Bronchial epithelial cell (primary cell): ENCODE results near the gene RORC. TPM values are rescaled to one million over a fixed set of nuclear protein-coding genes. Genes with fewer than 3 reads are reported as not detected.
A peak's percentile ranks its signal among the peaks of the same experiment; 100 is the strongest.
"Not testable (repeated sequence)": the region's sequence is repeated elsewhere in the genome, so short reads cannot be mapped to it uniquely, and the experiment has no call there.

Experiments used
- DNase-seq: peaks from one replicate; pipeline ENCODE4 v3.0.0-alpha.2; 2010; ENCODE audit warnings: low read depth
- FAIRE-seq: peaks from 2 replicates; lab custom pipeline; 2011; peaks lifted over from hg19 to GRCh38; lab: Jason Lieb, UNC
- H3K27me3 ChIP-seq: 2 replicates; pipeline ENCODE4 v1.5.1; 2011; ENCODE audit warnings: low read length; ENCODE audit not compliant: control insufficient read depth, insufficient read depth
- H3K36me3 ChIP-seq: 2 replicates; pipeline ENCODE4 v1.5.1; 2011; ENCODE audit warnings: low read length; ENCODE audit not compliant: control insufficient read depth, insufficient read depth
- H3K4me3 ChIP-seq: 2 replicates; pipeline ENCODE4 v1.5.1; 2011; ENCODE audit warnings: mild to moderate bottlenecking, low read depth, low read length, control low read depth
- CTCF ChIP-seq: IDR thresholded peaks from 2 replicates; pipeline ENCODE4 v1.5.1; 2011; ENCODE audit warnings: mild to moderate bottlenecking, moderate library complexity, low read length, control low read depth, inconsistent platforms; ENCODE audit not compliant: insufficient read depth, severe bottlenecking
- total RNA-seq: library from RNA; depleted of rRNA; stranded (reverse); fragments of >200 nt; gene quantifications from 2 replicates; pipeline ENCODE4 v1.2.1, GENCODE V29; 2014

RORC gene
- total RNA-seq, 1 donor from 2014 or later: 0.26 TPM

DNA sequence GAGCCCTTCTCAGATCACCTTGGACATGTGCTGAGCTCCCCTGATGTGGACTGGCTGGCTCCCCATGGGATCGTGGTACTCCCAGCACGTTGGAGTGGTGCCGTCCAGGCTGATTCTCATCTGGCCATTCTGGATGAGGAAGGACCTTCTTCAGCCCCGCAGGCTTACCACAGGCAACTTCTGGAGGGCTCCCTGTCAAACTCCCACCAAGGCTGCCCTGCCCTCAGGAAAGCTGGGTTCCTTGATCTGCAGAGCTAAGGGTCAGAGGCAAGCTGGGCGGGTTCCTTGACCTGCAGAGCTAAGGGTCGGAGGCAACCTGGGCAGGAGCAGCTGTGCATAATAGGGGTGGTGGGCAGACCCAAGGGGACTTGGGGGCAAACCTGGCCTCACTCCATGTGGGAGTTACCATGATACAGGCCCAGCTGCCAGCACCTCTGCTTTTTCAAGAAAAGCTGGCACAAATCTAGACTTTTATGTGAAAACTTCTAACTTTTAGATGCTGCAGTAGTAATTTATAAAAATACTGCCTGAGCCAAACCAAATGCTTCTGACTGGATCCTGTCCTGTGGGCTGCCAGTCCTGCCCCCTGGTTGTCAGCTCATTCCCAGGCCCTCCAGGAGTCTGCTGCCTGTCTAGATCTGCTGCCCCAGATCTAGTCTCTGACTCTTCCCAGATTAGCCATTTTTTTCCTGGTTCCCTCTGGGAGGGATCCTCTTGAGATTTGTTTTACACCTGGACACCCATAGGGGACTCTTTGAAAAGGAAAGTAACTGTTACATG is 27.5 kb upstream of the RORC start:
- no peak for TF ChIP-seq CTCF
- H3K36me3 ChIP-seq: no peaks in the 10 kb centered on the region
- H3K27me3 ChIP-seq: no peaks in the 10 kb centered on the region
- DNase-seq (no peak), FAIRE-seq (no peak)
- H3K4me3 ChIP-seq: no peak overlapping the region

DNA sequence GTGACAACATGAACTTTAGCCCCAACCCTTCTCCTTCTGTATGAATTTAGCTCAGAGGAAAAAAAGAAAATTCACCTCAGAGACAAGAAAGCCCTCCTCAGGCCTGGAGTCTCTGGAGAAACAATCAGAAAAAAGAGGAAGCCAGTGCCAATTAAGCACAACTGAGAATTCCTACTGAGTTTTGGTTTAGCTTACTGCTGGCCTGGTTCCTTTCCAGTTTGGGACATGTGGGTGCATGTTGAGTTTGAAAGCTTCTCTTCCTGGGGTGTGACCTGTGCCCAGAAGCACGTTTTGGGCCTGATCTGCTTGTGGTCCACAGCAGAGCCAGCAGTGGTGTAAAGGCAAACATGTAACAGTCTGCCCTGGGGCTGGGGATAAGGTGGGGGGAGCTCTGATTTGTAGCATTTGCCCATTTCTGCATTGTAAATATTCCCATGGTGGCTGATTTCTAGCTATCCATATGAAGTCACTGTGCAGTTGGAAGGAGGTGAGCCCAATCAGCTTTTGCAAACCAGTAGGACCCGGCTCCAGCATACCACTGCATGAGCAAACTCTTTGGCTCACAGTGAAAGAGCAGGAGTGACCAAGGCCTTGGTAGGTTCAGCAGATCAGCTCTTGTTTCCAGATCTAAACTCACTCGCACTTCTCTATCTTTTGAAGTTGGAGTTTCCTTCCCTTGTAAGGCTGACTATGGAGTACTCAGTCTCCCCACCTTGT is 26.6 kb upstream of the RORC start:
- FAIRE-seq: no peak
- no peak overlapping the region for H3K4me3 ChIP-seq
- DNase-seq: peak; percentile 71
- TF ChIP-seq CTCF: no peak
- H3K27me3 ChIP-seq: no peaks in the 10 kb centered on the region
- H3K36me3 ChIP-seq: no peaks in the 10 kb centered on the region

GRCh38 chr1:151855933-151856332 is 24.3 kb upstream of the RORC start:
- H3K27me3 ChIP-seq: no peaks in the 10 kb centered on the region
- H3K36me3 ChIP-seq: no peaks in the 10 kb centered on the region
- TF ChIP-seq CTCF: no peak
- no peak for DNase-seq
- no peak overlapping the region for H3K4me3 ChIP-seq
- FAIRE-seq: no peak

- DNase-seq, FAIRE-seq, H3K4me3 ChIP-seq, H3K27me3 ChIP-seq, H3K36me3 ChIP-seq: not testable (repeated sequence)
These were observed 23.9 kb upstream of the RORC start for GRCh38 chr1:151855516-151855915.

GRCh38 chr1:151854658-151855057 is 23.1 kb upstream of the RORC start:
- Histone ChIP-seq H3K36me3 (no peaks in the 10 kb centered on the region), H3K27me3 (no peaks in the 10 kb centered on the region), H3K4me3 (no peak overlapping the region)
- FAIRE-seq (no peak), DNase-seq (no peak)
- no peak for TF ChIP-seq CTCF

DNA sequence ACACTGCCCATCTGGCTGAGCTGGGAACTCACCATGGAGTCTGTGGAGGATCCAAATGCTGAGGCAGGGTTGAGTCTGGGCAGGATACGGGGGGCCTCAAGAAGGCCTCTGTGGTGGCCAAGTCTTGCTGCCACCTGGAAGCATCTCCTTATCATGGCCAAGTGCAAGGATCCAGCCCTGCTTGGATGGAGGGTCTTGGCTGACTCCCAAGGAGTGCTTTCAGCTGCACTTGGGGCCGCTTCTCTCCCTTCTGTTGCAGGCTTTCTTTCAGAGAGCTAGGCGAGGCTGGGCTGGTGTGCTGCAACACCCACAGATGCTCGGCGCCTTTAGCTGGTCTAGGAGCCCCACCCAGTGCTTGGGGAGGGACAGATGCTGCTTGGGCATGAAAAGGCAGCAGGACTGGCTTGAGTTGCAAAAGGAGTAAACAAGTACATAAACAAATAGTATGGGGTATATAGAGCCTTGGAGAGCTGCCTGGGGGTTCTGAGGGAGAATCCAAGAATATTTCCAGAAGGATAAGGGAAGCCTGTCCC is 21.9 kb upstream of the RORC start, which contains the start of gene THEM5:
THEM5 (minus strand) TSS at position 302 of the 533 bp plus-strand sequence; CDS start at position 155, 147 bp downstream.
- no peak within 1 kb of the TSS for H3K4me3 ChIP-seq
- FAIRE-seq: no peak
- TF ChIP-seq CTCF: no peak

More for the DNA sequence above, 21.9 kb upstream of the RORC start, which contains the start of gene THEM5:
- no peaks in the 10 kb centered on the region for H3K36me3 ChIP-seq
- DNase-seq: no peak
- no peaks in the 10 kb centered on the region for H3K27me3 ChIP-seq
